ENCODE data around the gene CST9L. TPM values are rescaled to one million over a fixed set of nuclear protein-coding genes. Genes with fewer than 3 reads are reported as not detected.

Gene CST9L
- total RNA-seq, 1 donor from 2014 or later: not detected

- no peaks in the 10 kb centered on the region for H3K4me1 Mint-ChIP-seq
- no peak for TF ChIP-seq CTCF (IDR thresholded peaks at IDR 0.05; ENCODE audit: unreplicated experiment)
- H3K27ac Mint-ChIP-seq: no peak overlapping the region
- H3K27me3 Mint-ChIP-seq (ENCODE audit: low read depth): no peaks in the 10 kb centered on the region
- H3K4me3 Mint-ChIP-seq: no peak overlapping the region
- H3K9me3 Mint-ChIP-seq: no peaks in the 10 kb centered on the region
- H3K36me3 Mint-ChIP-seq: no peaks in the 10 kb centered on the region
- DNase-seq (ENCODE audit: low spot score in 2 of 2, unreplicated experiment in 2 of 2): no peak
Measured at GRCh38 chr20:23515250-23515939, 52.9 kb downstream of the CST9L start.

GRCh38 chr20:23514848-23515247 lies 53.4 kb downstream of the CST9L start:
- no peak for TF ChIP-seq CTCF (IDR thresholded peaks at IDR 0.05; ENCODE audit: unreplicated experiment)
- no peak overlapping the region for H3K27ac Mint-ChIP-seq

More at GRCh38 chr20:23514848-23515247, 53.4 kb downstream of the CST9L start:
- Mint-ChIP-seq H3K36me3 (no peaks in the 10 kb centered on the region), H3K4me1 (no peaks in the 10 kb centered on the region), H3K9me3 (no peaks in the 10 kb centered on the region), H3K4me3 (no peak overlapping the region), H3K27me3 (ENCODE audit: low read depth) (no peaks in the 10 kb centered on the region)
- DNase-seq (ENCODE audit: low spot score in 2 of 2, unreplicated experiment in 2 of 2): no peak

Other genes starting within 250 kb of the CST9L start
- gene NXT1, start 217.7 kb downstream of the CST9L start, total RNA-seq: 23.7 to 25.5 TPM (median 24.8 TPM) in 3 replicates
- gene GZF1, start 206.3 kb downstream of the CST9L start, total RNA-seq: 13.9 to 15.3 TPM (median 15.0 TPM) in 3 replicates
- 16.3 to 18.0 TPM (median 16.4 TPM) in 3 replicates for gene NAPB, start 147.0 kb downstream of the CST9L start, total RNA-seq
- not detected in 3 replicates for gene CSTL1, start 128.8 kb downstream of the CST9L start, total RNA-seq
- not detected in 3 replicates for gene CST11, start 115.6 kb downstream of the CST9L start, total RNA-seq
- not detected in 3 replicates for gene CST8, start 77.4 kb downstream of the CST9L start, total RNA-seq
- gene CST9, start 37.4 kb upstream of the CST9L start, total RNA-seq: not detected in 3 replicates
- gene CST3, start 69.5 kb upstream of the CST9L start, total RNA-seq: 127 to 138 TPM (median 130 TPM) in 3 replicates
- gene CST4, start 120.6 kb upstream of the CST9L start, total RNA-seq: not detected in 3 replicates
- gene CST1, start 182.5 kb upstream of the CST9L start, total RNA-seq: not detected in 3 replicates

Data from mesothelial cell of epicardium (in vitro differentiated cells).